Astrocyte (in vitro differentiated cells and primary cell): ENCODE measurements around the gene MS4A10. TPM values are rescaled to one million over a fixed set of nuclear protein-coding genes. Genes with fewer than 3 reads are reported as not detected.

Experiments
- DNase-seq: peaks from one replicate; pipeline ENCODE4 v3.0.0-alpha.2; 2010; ENCODE audit warnings: low read depth
- FAIRE-seq: peaks from 2 replicates; lab custom pipeline; 2011; peaks lifted over from hg19 to GRCh38; lab: Jason Lieb, UNC
- H2AFZ ChIP-seq: 2 replicates; pipeline ENCODE4 v1.6.0; 2012; ENCODE audit warnings: low read depth, low read length, inconsistent platforms
- H3K27ac ChIP-seq: 2 replicates; pipeline ENCODE4 v1.5.1; 2011; ENCODE audit warnings: low read depth, low read length, inconsistent platforms
- H3K27me3 ChIP-seq: 2 replicates; pipeline ENCODE4 v1.6.0; 2011; ENCODE audit warnings: low read length, inconsistent platforms; ENCODE audit not compliant: insufficient read depth
- H3K36me3 ChIP-seq: 2 replicates; pipeline ENCODE4 v1.5.1; 2011; ENCODE audit warnings: low read length, inconsistent platforms; ENCODE audit not compliant: insufficient read depth
- H3K4me1 ChIP-seq: 2 replicates; pipeline ENCODE4 v1.5.1; 2011; ENCODE audit warnings: low read length, inconsistent platforms; ENCODE audit not compliant: insufficient read depth
- H3K4me2 ChIP-seq: 2 replicates; pipeline ENCODE4 v1.6.0; 2012; ENCODE audit warnings: low read length, inconsistent platforms
- H3K4me3 ChIP-seq: 2 replicates; pipeline ENCODE4 v1.5.1; 2011; ENCODE audit warnings: low read depth, mild to moderate bottlenecking, low read length, inconsistent platforms; ENCODE audit not compliant: insufficient read depth
- H3K79me2 ChIP-seq: 2 replicates; pipeline ENCODE4 v1.6.0; 2012; ENCODE audit warnings: mild to moderate bottlenecking, low read length, inconsistent platforms; ENCODE audit not compliant: insufficient read depth
- H3K9ac ChIP-seq: 2 replicates; pipeline ENCODE4 v1.6.0; 2012; ENCODE audit warnings: mild to moderate bottlenecking, low read length, inconsistent platforms
- H3K9me3 ChIP-seq: 2 replicates; pipeline ENCODE4 v1.5.1; 2012; ENCODE audit warnings: low read depth, mild to moderate bottlenecking, low read length, inconsistent platforms; ENCODE audit not compliant: insufficient read depth
- H4K20me1 ChIP-seq: 2 replicates; pipeline ENCODE4 v1.6.0; 2012; ENCODE audit warnings: low read length, inconsistent platforms; ENCODE audit not compliant: insufficient read depth
- H3K27ac Mint-ChIP-seq: one replicate; pipeline ENCODE4 v1.8.0; 2021; ENCODE audit warnings: mild to moderate bottlenecking, mixed read lengths; ENCODE audit not compliant: unreplicated experiment
- H3K27me3 Mint-ChIP-seq: one replicate; pipeline ENCODE4 v1.8.0; 2021; ENCODE audit warnings: low read depth, mixed read lengths; ENCODE audit not compliant: unreplicated experiment
- H3K36me3 Mint-ChIP-seq: one replicate; pipeline ENCODE4 v1.8.0; 2021; ENCODE audit warnings: low read depth, mixed read lengths; ENCODE audit not compliant: unreplicated experiment
- H3K4me1 Mint-ChIP-seq: one replicate; pipeline ENCODE4 v1.8.0; 2021; ENCODE audit warnings: low read depth, mixed read lengths; ENCODE audit not compliant: unreplicated experiment
- H3K4me3 Mint-ChIP-seq: one replicate; pipeline ENCODE4 v1.8.0; 2021; ENCODE audit warnings: mild to moderate bottlenecking, moderate library complexity, mixed read lengths; ENCODE audit not compliant: unreplicated experiment
- H3K9me3 Mint-ChIP-seq: one replicate; pipeline ENCODE4 v1.8.0; 2021; ENCODE audit warnings: mild to moderate bottlenecking, mixed read lengths; ENCODE audit not compliant: unreplicated experiment
- CTCF ChIP-seq: IDR thresholded peaks from 2 replicates; pipeline ENCODE4 v1.5.1; 2011; ENCODE audit warnings: low read depth, mild to moderate bottlenecking, inconsistent platforms, low read length, moderate library complexity; ENCODE audit not compliant: insufficient read depth
- EZH2 ChIP-seq: IDR thresholded peaks from 2 replicates; pipeline ENCODE4 v1.6.1; 2012; ENCODE audit warnings: mild to moderate bottlenecking, low read length, inconsistent platforms; ENCODE audit not compliant: insufficient read depth
- total RNA-seq: library from RNA; stranded (reverse); gene quantifications from 2 replicates; pipeline ENCODE4 v1.2.1, GENCODE V29; 2021

MS4A10 gene
- total RNA-seq, 1 donor from 2014 or later, result not detected

- no peaks in the 10 kb centered on the region for H3K36me3 Mint-ChIP-seq
- Histone ChIP-seq H4K20me1 (no peaks in the 10 kb centered on the region), H3K9me3 (no peaks in the 10 kb centered on the region), H3K4me1 (no peaks in the 10 kb centered on the region), H2AFZ (no peak overlapping the region), H3K4me2 (no peak overlapping the region), H3K27ac (no peak overlapping the region), H3K4me3 (no peak overlapping the region), H3K79me2 (no peaks in the 10 kb centered on the region), H3K36me3 (no peaks in the 10 kb centered on the region), H3K27me3 (peaks cover 4% of the 10 kb centered on the region), H3K9ac (no peak overlapping the region)
- H3K4me1 Mint-ChIP-seq, result no peaks in the 10 kb centered on the region
- H3K27me3 Mint-ChIP-seq, result peaks cover 18% of the 10 kb centered on the region
- no peak overlapping the region for H3K4me3 Mint-ChIP-seq
- peaks cover 7% of the 10 kb centered on the region for H3K9me3 Mint-ChIP-seq
- no peak for FAIRE-seq
- TF ChIP-seq EZH2, result no peak
- DNase-seq, result no peak
- H3K27ac Mint-ChIP-seq, result no peak overlapping the region
These were observed 24.1 kb downstream of the MS4A10 start for GRCh38 chr11:60809249-60809648.

GRCh38 chr11:60809691-60810090 is 24.6 kb downstream of the MS4A10 start:
- Histone ChIP-seq H3K9me3 (no peaks in the 10 kb centered on the region), H3K79me2 (no peaks in the 10 kb centered on the region), H3K36me3 (no peaks in the 10 kb centered on the region), H2AFZ (no peak overlapping the region), H3K9ac (no peak overlapping the region), H3K27ac (no peak overlapping the region), H3K4me1 (no peaks in the 10 kb centered on the region), H4K20me1 (no peaks in the 10 kb centered on the region), H3K27me3 (peaks cover 4% of the 10 kb centered on the region), H3K4me2 (no peak overlapping the region), H3K4me3 (no peak overlapping the region)
- DNase-seq (no peak), FAIRE-seq (no peak)
- Mint-ChIP-seq H3K4me1 (no peaks in the 10 kb centered on the region), H3K27me3 (peaks cover 18% of the 10 kb centered on the region), H3K9me3 (peaks cover 7% of the 10 kb centered on the region), H3K4me3 (no peak overlapping the region), H3K27ac (no peak overlapping the region), H3K36me3 (no peaks in the 10 kb centered on the region)
- no peak for TF ChIP-seq CTCF
- no peak for TF ChIP-seq EZH2

DNA sequence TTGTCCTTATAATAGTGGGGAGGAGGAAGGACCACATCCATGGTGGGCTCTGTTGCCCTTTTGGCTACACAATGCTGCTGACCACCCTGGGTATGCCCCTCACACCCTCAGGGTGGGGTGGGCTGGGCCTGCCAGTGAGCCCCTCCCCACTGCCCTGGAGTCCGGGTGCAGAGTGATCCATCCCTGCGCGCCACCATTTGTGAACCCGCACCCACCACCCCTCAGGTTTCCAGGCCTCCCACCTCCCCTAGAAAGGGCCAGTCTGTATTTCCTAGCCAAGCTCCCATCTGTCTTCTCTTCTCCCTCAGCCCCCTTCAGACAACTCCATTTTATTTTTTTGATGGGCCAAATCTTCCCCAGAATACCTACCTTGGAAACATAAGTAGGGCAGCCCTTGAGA is 25.0 kb downstream of the MS4A10 start:
- DNase-seq (no peak), FAIRE-seq (no peak)
- H2AFZ ChIP-seq, result no peak overlapping the region
- H3K27me3 ChIP-seq, result peaks cover 4% of the 10 kb centered on the region
- H3K27ac ChIP-seq, result no peak overlapping the region
- Mint-ChIP-seq H3K4me3 (no peak overlapping the region), H3K9me3 (peaks cover 7% of the 10 kb centered on the region), H3K27ac (no peak overlapping the region), H3K36me3 (no peaks in the 10 kb centered on the region), H3K4me1 (no peaks in the 10 kb centered on the region), H3K27me3 (peaks cover 18% of the 10 kb centered on the region)
- no peaks in the 10 kb centered on the region for H3K4me1 ChIP-seq
- no peaks in the 10 kb centered on the region for H3K36me3 ChIP-seq
- TF ChIP-seq EZH2, result no peak
- no peak for TF ChIP-seq CTCF
- H3K79me2 ChIP-seq, result no peaks in the 10 kb centered on the region
- no peak overlapping the region for H3K4me3 ChIP-seq
- H3K9ac ChIP-seq, result no peak overlapping the region
- no peaks in the 10 kb centered on the region for H4K20me1 ChIP-seq
- no peak overlapping the region for H3K4me2 ChIP-seq
- H3K9me3 ChIP-seq, result no peaks in the 10 kb centered on the region
